Left ventricle myocardium superior (tissue), 1 donor: ENCODE measurements around the gene SIRT1. TPM values are rescaled to one million over a fixed set of nuclear protein-coding genes. Genes with fewer than 3 reads are reported as not detected.
"Not testable (repeated sequence)": the region's sequence is repeated elsewhere in the genome, so short reads cannot be mapped to it uniquely, and the experiment has no call there.

Experiments
- ATAC-seq: fragments of 200-7000 bp; cut with Tn5 transposase; one replicate; pipeline ENCODE4 v1.9.1; 2020; ENCODE audit warnings: mild to moderate bottlenecking, moderate library complexity
- DNase-seq: peaks from one replicate; pipeline ENCODE4 v3.0.0-alpha.2; 2020
- intact Hi-C: fragments of 100-400 bp; cut with micrococcal nuclease; formaldehyde crosslinking; loops from one replicate; pipeline ENCODE4 v1.11.0; 2022
- total RNA-seq: library from RNA; stranded (reverse); fragmentation: NEBNext Ultra II Directional; extraction: Animal tissue kit (Norgen Biotek cat#: 25700); gene quantifications from one replicate; pipeline ENCODE4 v1.2.1, GENCODE V29; 2021
- donor health status: DM: no; HTN: yes; CAD: no; lungs with severe emphysema.

The SIRT1 gene
- total RNA-seq, 1 donor from 2014 or later = 16.5 TPM

- ATAC-seq = no peak
- intact Hi-C loops = no loop called here
- no peak for DNase-seq
Observed at GRCh38 chr10:67935223-67935622, 50.8 kb downstream of the SIRT1 start.

GRCh38 chr10:67936416-67936815, 52.0 kb downstream of the SIRT1 start:
- no peak for DNase-seq
- ATAC-seq = no peak
- intact Hi-C loops = no loop called here

- intact Hi-C loops = no loop called here
- ATAC-seq (no peak), DNase-seq (no peak)
Observed at GRCh38 chr10:67943917-67944316, 59.5 kb downstream of the SIRT1 start.

- intact Hi-C loops = no loop called here
- no peak for ATAC-seq
- DNase-seq = no peak
Observed at GRCh38 chr10:67955614-67956013, 71.2 kb downstream of the SIRT1 start.

GRCh38 chr10:67959839-67960476, 75.5 kb downstream of the SIRT1 start:
- DNase-seq (no peak), ATAC-seq (no peak)
- intact Hi-C loops = no loop called here

GRCh38 chr10:67965456-67965855, 81.0 kb downstream of the SIRT1 start:
- no peak for ATAC-seq
- intact Hi-C loops = no loop called here
- no peak for DNase-seq

GRCh38 chr10:67966035-67966434, 81.6 kb downstream of the SIRT1 start:
- DNase-seq, intact Hi-C loops, ATAC-seq: not testable (repeated sequence)

Other genes starting within 250 kb of the SIRT1 start
- gene CTNNA3, start 188.5 kb upstream of the SIRT1 start, total RNA-seq = 130 TPM
- gene DNAJC12, start 46.5 kb upstream of the SIRT1 start, total RNA-seq = 4.3 TPM
- gene HERC4, start 190.6 kb downstream of the SIRT1 start, total RNA-seq = 28.3 TPM
- 107 TPM for gene MYPN, start 224.8 kb downstream of the SIRT1 start, total RNA-seq